EH (cell line): ENCODE measurements around the gene STRIP1.
"Not testable (repeated sequence)": the region's sequence is repeated elsewhere in the genome, so short reads cannot be mapped to it uniquely, and the experiment has no call there.

Experiments used
- DNase-seq: peaks from one replicate; pipeline ENCODE4 v3.0.0-alpha.2; 2015; ENCODE audit warnings: low read depth

The STRIP1 gene

GRCh38 chr1:110070282-110070669, 35.9 kb downstream of the STRIP1 start:
- DNase-seq: no peak

- DNase-seq: no peak
Observed at GRCh38 chr1:110070671-110071242, 36.3 kb downstream of the STRIP1 start, which contains the start of gene ALX3. Gene ALX3, minus strand, starts transcription at chr1:110070672. Its CDS starts 60 bp downstream, at chr1:110070612.

- DNase-seq: no peak
Observed at GRCh38 chr1:110074166-110074565, 39.7 kb downstream of the STRIP1 start.

GRCh38 chr1:110076789-110077500, 42.5 kb downstream of the STRIP1 start:
- no peak for DNase-seq

- DNase-seq: not testable (repeated sequence)
Observed at GRCh38 chr1:110079995-110080394, 45.6 kb downstream of the STRIP1 start.

GRCh38 chr1:110081061-110081460, 46.6 kb downstream of the STRIP1 start:
- DNase-seq: no peak

GRCh38 chr1:110082477-110082876, 48.1 kb downstream of the STRIP1 start:
- no peak for DNase-seq

GRCh38 chr1:110083061-110083865, 48.8 kb downstream of the STRIP1 start:
- DNase-seq: peak; percentile 17

- DNase-seq: no peak
Observed at GRCh38 chr1:110083866-110084226, 49.4 kb downstream of the STRIP1 start.

- peak; percentile 62 for DNase-seq
Observed at GRCh38 chr1:110084227-110085078, 50.0 kb downstream of the STRIP1 start.

GRCh38 chr1:110085671-110086070, 51.2 kb downstream of the STRIP1 start:
- DNase-seq: no peak

- DNase-seq: peak; percentile 47
Observed at GRCh38 chr1:110086961-110087360, 52.5 kb downstream of the STRIP1 start.

GRCh38 chr1:110087812-110088738, 53.7 kb downstream of the STRIP1 start:
- peak; percentile 69 for DNase-seq

- no peak for DNase-seq
Observed at GRCh38 chr1:110088739-110089316, 54.4 kb downstream of the STRIP1 start.

- DNase-seq: peak; percentile 28
Observed at GRCh38 chr1:110089561-110090275, 55.3 kb downstream of the STRIP1 start.

- no peak for DNase-seq
Observed at GRCh38 chr1:110091381-110091780, 57.0 kb downstream of the STRIP1 start.

- DNase-seq: peak; percentile 82
Observed at GRCh38 chr1:110091791-110092190, 57.4 kb downstream of the STRIP1 start.

GRCh38 chr1:110092991-110093390, 58.6 kb downstream of the STRIP1 start:
- DNase-seq: no peak

GRCh38 chr1:110094931-110095654, 60.7 kb downstream of the STRIP1 start:
- DNase-seq: peak; percentile 12
